Germinal center (tissue), 1 donor: Measurements from ENCODE around the gene MRTFA.
"Not testable (repeated sequence)": the region's sequence is repeated elsewhere in the genome, so short reads cannot be mapped to it uniquely, and the experiment has no call there.

Source experiments
- DNase-seq: peaks from one replicate; pipeline ENCODE4 v3.0.0; 2012; ENCODE audit warnings: mixed read lengths, low spot score

Gene MRTFA

GRCh38 chr22:40554023-40554422 is 82.5 kb downstream of the MRTFA start:
- not testable (repeated sequence) for DNase-seq

- no peak for DNase-seq
Observed at GRCh38 chr22:40553014-40553554, 83.4 kb downstream of the MRTFA start.

GRCh38 chr22:40552070-40552469 is 84.4 kb downstream of the MRTFA start:
- no peak for DNase-seq

- no peak for DNase-seq
Observed at GRCh38 chr22:40547729-40548143, 88.8 kb downstream of the MRTFA start.

GRCh38 chr22:40544758-40545157 is 91.8 kb downstream of the MRTFA start:
- DNase-seq, result no peak

GRCh38 chr22:40542821-40543540 is 93.5 kb downstream of the MRTFA start:
- no peak for DNase-seq

- no peak for DNase-seq
Observed at GRCh38 chr22:40541300-40541699, 95.2 kb downstream of the MRTFA start.

- no peak for DNase-seq
Observed at GRCh38 chr22:40540265-40540664, 96.3 kb downstream of the MRTFA start.

- not testable (repeated sequence) for DNase-seq
Observed at GRCh38 chr22:40536149-40536548, 100.4 kb downstream of the MRTFA start.

- no peak for DNase-seq
Observed at GRCh38 chr22:40535642-40536041, 100.9 kb downstream of the MRTFA start.

GRCh38 chr22:40535189-40535512 is 101.4 kb downstream of the MRTFA start:
- DNase-seq, result no peak

GRCh38 chr22:40534379-40535188 is 101.9 kb downstream of the MRTFA start:
- no peak for DNase-seq

GRCh38 chr22:40533712-40534378 is 102.7 kb downstream of the MRTFA start:
- DNase-seq, result peak; percentile 65

GRCh38 chr22:40531951-40532900 is 104.3 kb downstream of the MRTFA start:
- no peak for DNase-seq

- DNase-seq, result not testable (repeated sequence)
Observed at GRCh38 chr22:40530391-40530790, 106.1 kb downstream of the MRTFA start.

- no peak for DNase-seq
Observed at GRCh38 chr22:40529821-40530220, 106.7 kb downstream of the MRTFA start.

GRCh38 chr22:40526960-40527359 is 109.6 kb downstream of the MRTFA start:
- no peak for DNase-seq

- DNase-seq, result no peak
Observed at GRCh38 chr22:40525250-40525884, 111.2 kb downstream of the MRTFA start.

- DNase-seq, result no peak
Observed at GRCh38 chr22:40524392-40525249, 111.9 kb downstream of the MRTFA start.

- no peak for DNase-seq
Observed at GRCh38 chr22:40522141-40522540, 114.4 kb downstream of the MRTFA start.
